ENCODE measurements around the gene TSHZ2.

GRCh38 chr20:53163486-53163885 is 191.3 kb downstream of the TSHZ2 start:
- no peak for TF ChIP-seq CTCF (IDR thresholded peaks at IDR 0.05 in 4 of 5, conservative IDR thresholded peaks at IDR 0.05 in 1 of 5)
- TF ChIP-seq POLR2A (IDR thresholded peaks at IDR 0.05) = no peak
